Activated CD8-positive, alpha-beta memory T cell treated with anti-CD3 and anti-CD28 coated beads, Interleukin-2, amount 50 U/mL, for 24 hours (primary cell): Measurements from ENCODE around the gene OR6C65.

Experiments used
- DNase-seq: peaks from one replicate; pipeline ENCODE4 v3.0.0-alpha.2; 2020; ENCODE audit errors: extremely low read depth

The OR6C65 gene

GRCh38 chr12:55446326-55446725 lies 46.0 kb downstream of the OR6C65 start:
- DNase-seq: no peak

DNA sequence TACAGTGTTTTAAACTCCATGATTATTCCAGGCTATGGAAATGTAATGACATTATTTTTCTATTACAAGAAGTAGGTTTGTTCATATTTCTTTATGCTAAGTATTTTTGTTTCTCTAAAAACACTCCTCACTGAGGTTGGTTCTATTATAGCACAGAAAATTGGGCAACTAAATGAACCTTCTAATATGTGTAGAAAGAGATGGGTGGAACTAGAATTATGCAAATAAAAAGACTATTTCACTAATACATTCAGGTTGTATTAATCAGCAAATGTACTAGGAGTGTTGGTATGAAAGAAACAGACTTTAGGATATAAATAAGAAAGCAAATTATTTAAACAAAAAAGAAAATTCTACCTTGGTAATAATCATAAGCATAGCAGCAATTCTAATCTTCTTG lies 48.5 kb downstream of the OR6C65 start:
- DNase-seq: no peak
